SK-N-SH (cell line): ENCODE results near the gene ENTHD1.

Experiments used
- CTCF ChIP-seq: fragments of 200-600 bp; sonication (generic); IDR thresholded peaks from 2 replicates; pipeline ENCODE4 v1.6.1; 2017; ENCODE audit warnings: antibody characterized with exemption, mild to moderate bottlenecking, moderate library complexity
- EP300 ChIP-seq, 2 experiments: IDR thresholded peaks; 2 replicates each; pipeline versions ENCODE4 v1.4.0 to v1.6.1; 2012; ENCODE audit warnings: borderline replicate concordance in 1 of 2, low read depth in 1 of 2, low read length in 1 of 2
- EZH2phosphoT487 ChIP-seq: fragments of 200-600 bp; sonication (generic); IDR thresholded peaks from 2 replicates; pipeline ENCODE4 v1.6.1; 2017; ENCODE audit warnings: low read depth, mixed run types, mild to moderate bottlenecking, antibody characterized with exemption, moderate library complexity, borderline replicate concordance
- JUND ChIP-seq: IDR thresholded peaks from 2 replicates; pipeline ENCODE4 v1.4.0; 2012
- MAX ChIP-seq: IDR thresholded peaks from 2 replicates; pipeline ENCODE4 v1.4.0; 2012; ENCODE audit warnings: low read depth
- POLR2AphosphoS5 ChIP-seq: IDR thresholded peaks from 2 replicates; pipeline ENCODE4 v1.6.1; 2012; ENCODE audit warnings: low read depth, low read length
- RAD21 ChIP-seq: IDR thresholded peaks from 2 replicates; pipeline ENCODE4 v1.6.1; 2012; ENCODE audit warnings: mild to moderate bottlenecking, low read length
- RCOR1 ChIP-seq: fragments of 150-350 bp; IDR thresholded peaks from 2 replicates; pipeline ENCODE4 v1.6.1; 2017; ENCODE audit warnings: antibody characterized with exemption, low read length
- RFX5 ChIP-seq: IDR thresholded peaks from 2 replicates; pipeline ENCODE4 v1.6.1; 2012; ENCODE audit warnings: mild to moderate bottlenecking, improper control_type of control experiment, low read length
- TAF1 ChIP-seq: IDR thresholded peaks from 2 replicates; pipeline ENCODE4 v1.6.1; 2012; ENCODE audit warnings: low read depth, mild to moderate bottlenecking, low read length, moderate library complexity, borderline replicate concordance
- USF2 ChIP-seq: fragments of 150-350 bp; IDR thresholded peaks from 2 replicates; pipeline ENCODE4 v1.6.1; 2017; ENCODE audit warnings: antibody characterized with exemption, low read length, low read depth, borderline replicate concordance

- TF ChIP-seq USF2 (no peak), CTCF (no peak), RAD21 (no peak), POLR2AphosphoS5 (no peak), MAX (no peak), RCOR1 (no peak), EZH2phosphoT487 (no peak), EP300 (IDR thresholded peaks at IDR 0.05; ENCODE audit: borderline replicate concordance in 1 of 2, low read depth in 1 of 2, low read length in 1 of 2) (no peak), TAF1 (no peak), RFX5 (no peak), JUND (no peak)
These were observed 128.5 kb downstream of the ENTHD1 start for GRCh38 chr22:39765046-39765445.
